Embryonic facial prominence (tissue), 1 donor: ENCODE results near the gene DLG2.

Experiments
- DNase-seq: peaks from one replicate; pipeline ENCODE4 v3.0.0-alpha.2; 2016; ENCODE audit errors: extremely low spot score

Gene DLG2

DNA sequence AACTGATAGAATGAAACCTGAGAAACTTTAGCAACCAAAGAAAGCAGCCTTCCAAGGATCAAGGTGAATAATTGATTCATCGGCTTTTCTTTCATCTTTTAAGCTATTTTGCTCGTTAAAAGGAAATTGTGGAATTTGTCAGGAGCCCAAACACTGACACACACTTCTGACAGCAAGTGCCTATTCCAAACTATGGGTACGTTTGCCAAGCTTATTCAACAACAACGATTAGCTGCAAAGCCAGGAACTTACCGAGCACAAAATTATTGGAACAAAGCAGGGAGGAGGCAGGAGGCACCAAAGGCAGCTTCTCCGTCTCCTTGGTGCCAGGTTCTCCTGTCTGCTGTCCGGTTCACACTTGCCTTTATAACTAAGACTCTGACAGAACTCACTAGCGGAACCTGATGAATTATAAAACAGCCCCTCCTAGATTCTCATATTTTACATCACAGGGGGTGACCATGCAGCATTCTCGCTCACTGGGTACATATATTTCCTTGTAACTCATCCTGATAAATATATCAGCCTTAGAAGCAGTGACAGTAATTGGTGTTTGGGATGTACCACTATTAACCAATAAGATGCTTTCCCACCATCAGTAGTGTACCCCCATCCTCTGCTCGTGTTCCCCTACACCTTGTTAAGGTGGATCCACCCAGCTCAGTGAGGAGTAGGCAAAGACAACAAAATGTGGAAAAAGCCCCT is 1945.1 kb downstream of the DLG2 start:
- DNase-seq, result no peak

DNA sequence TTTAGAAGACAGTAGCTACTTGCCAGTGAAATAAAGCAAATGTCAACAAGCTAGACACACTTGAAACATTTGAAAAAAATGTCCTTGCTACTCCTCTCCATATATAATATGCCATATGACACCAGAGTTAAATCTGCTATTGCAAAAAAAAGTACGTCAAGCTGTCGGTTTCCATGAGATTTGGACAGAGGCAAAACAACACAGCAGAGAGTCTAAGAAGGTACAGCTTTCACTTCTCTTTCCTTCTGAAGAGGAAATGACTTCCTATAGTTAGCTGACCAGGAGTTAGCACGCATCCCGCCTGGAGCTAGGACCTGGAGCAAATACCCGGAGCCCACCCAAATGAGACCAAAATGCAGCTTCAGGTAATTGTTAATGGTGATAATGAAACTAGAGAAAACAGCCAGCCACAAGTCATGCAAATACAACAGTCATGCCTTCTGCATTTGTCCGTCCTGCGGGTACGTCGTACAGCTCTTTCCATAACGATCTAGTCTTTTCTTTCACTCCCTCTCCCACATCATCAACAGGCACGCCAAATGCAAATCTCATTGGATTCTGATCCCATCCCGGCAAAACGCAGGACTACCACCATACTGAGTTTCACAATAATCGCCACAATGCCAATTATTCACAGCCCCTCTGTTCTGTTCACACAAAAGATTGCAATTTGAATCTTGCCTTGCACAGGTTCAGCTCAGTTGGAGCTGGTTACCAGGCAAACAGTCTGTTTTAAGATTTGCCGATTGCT is 1945.9 kb downstream of the DLG2 start:
- DNase-seq, result no peak

DNA sequence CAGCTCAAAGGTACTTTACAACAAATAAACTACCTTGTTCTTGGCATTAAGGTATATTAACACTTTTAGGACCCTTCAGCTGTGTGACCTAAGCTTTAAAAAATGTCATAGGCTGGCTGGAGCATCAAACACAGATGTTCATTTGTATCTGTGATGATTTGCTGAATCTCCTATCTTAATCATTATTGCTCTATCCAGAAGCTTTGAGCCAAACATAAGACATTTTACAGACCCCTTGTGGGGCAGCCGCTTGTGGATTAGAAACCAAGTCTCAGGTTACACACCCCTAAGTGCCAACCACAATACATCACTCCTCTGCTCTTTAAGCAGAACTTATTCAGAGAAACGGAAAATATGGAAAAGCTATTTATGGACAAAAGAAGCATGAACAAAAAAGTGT is 1946.8 kb downstream of the DLG2 start:
- no peak for DNase-seq

DNA sequence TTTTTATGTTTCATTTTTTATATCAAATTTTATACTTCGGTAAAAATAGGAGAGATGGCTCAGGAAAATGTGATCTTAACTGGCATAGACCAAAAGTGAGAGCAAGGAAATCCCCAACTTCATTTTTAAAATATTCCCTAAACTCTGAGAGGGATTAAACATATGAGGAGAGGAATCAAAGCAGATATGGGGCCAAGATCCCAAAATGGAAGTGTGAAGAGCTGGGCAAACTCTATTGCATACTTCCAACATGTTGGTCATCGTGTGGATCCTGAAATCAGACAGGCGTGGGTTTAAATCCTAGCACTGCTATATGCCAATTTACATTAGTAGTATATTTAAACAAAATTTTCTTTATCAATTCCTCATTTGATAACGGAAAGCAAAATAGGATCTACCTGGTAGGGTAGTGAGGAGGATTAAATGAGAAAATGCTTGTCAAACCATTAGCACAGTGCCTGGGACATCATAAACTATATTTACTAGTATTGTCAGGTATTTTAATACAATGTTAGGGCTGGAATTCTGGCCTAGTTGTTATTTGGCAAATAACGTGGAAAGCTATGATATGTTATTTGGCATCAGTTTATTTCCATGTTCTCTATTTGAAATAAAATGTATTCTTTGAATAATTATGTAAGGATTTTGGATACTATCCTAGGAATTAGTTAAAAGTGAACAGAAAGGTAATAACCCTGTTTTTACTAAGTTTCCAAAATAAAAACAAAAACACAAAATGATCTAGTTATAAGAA is 1948.1 kb downstream of the DLG2 start:
- DNase-seq, result no peak

DNA sequence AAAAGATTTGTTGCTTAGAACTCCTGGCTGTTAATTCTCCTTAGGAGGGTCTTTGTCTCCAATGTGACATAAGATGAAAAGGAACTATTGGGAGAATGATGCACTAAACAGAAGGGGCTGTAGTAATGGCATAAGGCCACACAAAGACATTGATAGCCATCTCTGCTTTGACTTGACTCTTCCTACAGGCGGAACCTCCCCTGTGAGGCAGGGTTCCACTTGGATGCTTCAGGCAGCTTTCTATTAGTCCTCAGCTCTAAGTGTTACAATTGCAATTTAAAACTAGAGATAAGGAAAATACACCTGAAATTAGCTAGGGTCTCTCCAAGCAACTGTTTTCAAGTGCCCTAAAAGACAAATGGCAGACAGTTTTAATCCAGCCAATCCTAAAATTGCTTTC is 1949.4 kb downstream of the DLG2 start:
- no peak for DNase-seq

DNA sequence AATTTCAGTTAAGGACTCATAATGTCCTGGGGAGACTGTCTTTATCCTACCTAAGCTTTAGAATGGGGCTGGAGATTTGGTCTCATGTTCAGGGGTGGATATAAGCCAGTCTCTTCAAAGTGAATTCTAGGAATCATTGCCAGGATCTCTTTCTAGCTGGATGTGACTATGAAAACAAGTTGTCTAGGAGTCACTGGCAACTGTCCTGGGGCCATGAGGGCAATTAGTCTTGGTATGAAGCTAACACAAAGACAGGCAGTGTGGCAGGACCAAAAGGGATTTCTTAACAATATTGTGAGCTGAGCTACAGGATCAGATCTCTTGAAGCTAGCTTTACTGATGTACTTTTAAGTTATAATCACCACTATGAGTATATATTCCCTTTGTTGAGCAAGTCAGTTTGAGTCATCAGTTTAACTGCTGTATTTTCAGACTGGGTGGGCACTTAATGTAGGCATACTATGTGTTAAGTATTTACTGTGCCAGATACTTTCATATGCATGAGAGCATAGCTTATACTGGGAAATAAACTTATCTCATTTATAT is 1951.0 kb downstream of the DLG2 start:
- no peak for DNase-seq

DNA sequence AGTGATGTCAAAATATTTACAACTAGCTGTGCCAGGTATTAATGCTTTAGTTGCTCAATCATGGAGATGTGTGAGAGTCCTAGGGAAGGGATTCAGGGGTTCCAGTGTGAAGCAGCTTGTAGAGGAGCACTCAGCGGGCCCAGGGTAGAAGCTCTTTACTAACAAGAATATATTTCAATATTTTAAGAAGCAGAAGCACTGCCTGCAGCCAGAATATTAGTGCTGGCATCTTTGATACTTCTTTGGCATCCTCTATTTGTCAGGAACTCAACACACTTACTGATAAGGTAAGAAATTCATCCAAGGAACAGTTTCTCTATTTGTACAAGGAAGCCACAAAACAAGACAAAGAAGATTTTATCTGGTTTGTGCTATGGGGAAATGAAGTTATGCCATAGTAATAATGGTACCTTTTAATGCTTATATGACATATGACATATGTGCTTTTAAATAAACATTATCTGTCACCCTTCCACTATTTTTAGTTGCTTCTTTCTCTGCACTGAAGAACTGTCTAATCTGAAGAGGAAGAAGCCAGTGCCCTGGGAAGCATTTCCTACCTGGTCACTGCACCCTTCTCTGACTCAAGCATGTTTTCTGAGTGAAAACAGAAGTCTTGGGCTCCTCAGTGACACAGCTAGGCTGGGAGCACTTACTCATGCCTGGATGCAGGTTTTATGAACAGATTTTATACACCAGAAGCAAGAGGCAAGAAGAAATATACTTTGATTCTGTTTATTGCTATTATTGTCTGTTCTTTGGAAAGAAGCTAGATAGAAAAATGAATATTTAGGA is 1952.8 kb downstream of the DLG2 start:
- no peak for DNase-seq

DNA sequence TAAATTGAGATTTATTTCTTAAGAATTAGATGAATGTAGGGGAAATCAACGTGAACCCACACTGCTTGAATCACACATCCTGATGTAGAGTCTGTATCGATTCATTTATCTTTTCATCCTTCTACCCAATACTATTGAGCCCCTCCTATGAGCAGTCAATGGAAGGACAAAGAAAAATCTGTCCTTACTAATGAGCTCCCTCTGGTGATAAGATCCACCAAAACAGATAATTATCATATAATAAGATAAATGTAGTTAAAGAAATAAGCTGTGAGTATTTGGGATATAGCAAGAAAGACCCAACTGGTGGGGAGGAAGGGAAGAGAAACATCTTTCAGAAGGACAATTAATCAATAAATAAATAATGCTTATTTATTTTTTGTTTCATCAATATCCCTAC is 1955.9 kb downstream of the DLG2 start:
- no peak for DNase-seq

DNA sequence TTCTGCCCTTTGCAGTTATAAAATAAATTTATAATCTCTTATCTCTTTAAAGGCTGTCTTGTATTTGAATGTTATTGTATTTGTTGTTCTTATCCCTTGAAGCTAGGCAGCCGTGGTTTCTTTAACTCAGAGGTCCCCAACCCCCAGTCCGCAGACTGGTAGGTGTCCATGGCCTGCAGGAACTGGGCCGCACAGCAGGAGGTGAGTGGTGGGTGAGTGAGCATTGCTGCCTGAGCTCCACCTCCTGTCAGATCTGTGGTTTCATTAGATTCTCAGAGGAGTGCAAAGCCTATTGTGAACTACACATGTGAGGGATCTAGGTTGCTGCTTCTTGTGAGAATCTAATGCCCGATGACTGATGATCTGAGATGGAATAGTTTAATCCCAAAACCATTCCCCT is 1961.0 kb downstream of the DLG2 start:
- no peak for DNase-seq

DNA sequence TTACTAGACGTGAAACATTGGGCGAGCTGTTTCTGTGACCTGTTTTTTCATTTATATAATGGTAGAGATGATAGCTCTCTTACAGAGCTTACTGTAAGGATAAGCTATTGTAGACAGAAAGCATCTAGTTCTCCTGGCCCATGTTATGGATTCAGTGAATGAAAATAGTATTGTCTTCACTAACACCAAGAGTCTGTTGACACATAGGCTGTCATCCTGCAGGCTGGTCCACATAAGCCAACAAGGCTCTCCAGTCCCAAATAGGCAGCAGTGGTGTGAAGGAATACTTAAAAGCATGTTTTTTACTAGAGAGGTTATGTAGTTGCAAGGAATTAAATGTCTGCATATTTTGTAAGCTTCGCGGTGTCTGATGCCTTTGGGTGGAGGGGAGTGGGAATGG is 1963.2 kb downstream of the DLG2 start:
- DNase-seq, result no peak

DNA sequence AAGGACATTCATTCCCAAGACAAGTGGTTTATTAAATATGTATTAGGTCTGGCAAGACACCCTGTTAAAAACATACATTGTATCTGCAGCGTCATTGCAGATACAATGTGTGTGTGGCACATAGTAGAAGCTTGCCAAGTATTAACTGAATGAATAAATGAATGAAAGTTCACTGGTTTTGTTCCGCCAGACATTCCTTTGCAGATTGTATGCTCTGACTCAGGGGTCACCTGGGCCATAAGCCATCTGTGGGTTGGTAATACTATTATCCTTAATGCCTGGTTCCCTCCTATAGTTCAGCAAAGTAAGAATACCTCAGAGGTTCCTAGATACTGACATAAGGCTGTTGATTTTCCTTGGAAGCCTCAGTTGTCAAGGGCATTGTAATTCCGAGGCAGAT is 1963.7 kb downstream of the DLG2 start:
- DNase-seq, result no peak

DNA sequence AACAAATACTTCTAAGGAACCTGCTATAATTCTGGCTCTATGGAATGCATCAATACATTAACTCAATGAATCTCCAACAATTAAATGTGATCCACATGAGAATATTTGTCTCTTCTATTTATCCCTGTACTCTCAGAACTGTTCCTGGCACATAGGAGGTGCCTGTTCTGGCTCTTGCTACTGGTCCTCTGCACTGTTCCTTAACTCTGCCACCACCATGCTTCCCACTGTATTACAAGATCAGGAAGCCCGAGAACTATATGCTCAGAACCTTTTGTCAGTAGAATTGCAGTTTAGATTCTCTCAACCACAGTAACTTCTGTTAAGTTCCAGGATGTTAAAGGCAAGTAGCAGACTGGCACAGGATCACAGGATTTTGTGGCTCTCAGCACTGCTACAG is 1964.7 kb downstream of the DLG2 start:
- no peak for DNase-seq

DNA sequence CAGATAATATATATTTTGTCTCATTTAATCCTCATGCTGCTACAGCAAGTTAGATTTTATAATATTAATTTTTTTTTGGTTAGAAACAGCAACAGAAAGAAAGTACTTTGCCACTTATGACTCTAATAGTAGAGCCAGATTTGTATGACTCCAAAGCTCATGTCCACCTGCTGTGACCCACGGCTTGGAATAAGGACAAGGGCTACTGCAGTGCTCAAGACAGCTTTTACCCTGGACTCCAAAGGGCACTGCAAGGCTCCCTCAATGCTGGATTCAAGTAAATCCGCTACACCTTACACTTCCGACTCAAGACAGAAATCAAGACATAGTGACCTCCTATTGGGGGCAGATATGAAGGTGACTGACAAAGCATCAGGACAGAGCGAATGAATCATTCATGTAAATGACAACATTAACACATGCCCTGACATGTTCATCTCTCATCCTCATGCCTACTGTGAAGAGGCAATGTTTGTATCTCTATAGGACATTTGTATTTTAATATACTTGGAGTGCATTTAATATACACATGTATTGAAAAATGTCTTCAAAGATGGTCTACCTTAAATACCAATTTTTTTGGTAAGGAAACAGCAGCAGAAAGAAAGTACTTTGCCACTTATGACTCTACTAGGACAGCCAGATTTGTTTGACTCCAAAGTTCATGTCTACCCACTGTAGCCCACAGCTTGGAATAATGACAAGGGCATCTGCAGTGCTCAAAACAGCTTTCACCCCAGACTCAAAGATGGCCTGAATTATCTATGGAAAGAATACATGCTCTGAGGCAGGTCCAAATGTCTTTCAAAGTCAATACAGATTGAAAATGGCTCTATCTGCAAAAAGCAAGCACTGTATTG is 1965.4 kb downstream of the DLG2 start:
- no peak for DNase-seq

DNA sequence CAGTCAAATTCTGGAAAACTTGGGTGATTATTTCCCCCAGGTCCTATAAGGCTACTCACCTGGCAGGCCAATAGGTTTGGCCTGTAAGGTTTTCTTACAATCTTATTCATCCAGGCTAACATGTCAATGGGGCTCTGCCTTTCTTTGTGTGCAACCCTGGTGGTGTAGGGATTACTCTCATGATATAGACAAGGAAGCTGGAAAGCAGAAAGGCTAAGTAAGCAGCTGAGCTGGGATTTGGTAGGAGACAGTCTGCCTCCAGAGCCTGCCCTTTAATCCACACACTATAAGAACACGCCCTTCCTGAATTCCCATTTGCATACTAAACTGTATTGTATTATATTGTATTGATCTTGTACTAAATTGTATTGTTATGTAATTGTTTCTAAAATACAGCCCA is 1967.7 kb downstream of the DLG2 start:
- DNase-seq, result no peak

DNA sequence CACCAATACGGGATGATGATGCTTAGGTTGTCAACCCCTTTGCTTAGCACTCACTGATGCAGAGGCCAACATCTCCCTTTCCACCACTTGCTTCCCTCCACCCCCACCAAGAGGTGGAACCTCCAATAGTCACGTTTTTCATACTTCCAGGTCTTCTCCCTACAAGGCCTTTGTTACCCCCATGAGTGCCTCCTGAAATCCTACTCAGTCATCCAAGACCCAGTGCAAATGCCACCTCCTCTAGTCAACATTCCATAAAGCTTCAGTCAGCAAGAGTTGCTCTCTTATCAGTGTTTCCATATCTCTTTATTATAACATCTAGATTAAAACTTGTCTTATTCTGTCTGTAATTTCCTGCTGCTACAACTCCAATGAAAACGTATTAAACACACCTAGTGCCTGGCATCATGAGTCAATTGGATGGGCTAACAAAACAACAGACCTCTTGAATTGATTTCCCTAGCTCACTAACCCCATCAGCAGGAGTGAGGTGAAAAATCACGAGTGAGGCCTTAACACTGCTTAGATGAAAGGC is 1970.3 kb downstream of the DLG2 start:
- DNase-seq, result no peak

DNA sequence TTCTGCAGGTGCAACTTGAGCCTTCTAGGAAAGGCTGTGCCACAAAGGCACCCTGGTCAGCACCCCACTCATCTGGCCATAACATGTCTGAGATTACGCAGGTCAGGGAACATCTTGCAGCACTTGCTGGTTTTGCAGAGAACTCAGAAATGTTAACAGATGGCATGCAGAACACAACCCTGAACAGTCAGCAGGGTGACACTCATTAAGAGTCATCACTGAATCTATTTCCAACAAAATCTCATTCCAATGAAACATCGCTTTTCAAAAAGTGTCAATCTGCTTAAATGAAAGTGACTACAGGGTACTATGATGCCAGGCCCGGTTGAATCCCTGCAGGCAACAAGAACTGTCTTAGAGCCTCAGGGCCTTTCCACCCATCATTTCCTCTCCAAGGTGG is 1971.2 kb downstream of the DLG2 start:
- no peak for DNase-seq

DNA sequence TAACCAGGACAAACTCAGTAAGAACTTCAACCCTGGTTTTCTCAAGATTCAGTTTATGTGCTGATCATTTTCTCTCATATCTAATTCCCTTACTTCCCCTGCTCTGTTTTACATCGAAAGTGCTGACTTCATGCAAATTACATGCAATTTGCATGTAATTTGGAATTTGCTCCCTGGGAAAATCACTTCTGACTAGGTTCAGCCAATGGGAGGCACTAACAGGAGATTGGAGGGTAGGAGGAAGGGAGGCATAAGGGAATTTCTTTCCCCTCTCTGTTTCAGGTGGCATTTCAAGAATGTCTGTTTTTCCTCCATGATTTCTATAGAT is 1977.7 kb downstream of the DLG2 start:
- no peak for DNase-seq

DNA sequence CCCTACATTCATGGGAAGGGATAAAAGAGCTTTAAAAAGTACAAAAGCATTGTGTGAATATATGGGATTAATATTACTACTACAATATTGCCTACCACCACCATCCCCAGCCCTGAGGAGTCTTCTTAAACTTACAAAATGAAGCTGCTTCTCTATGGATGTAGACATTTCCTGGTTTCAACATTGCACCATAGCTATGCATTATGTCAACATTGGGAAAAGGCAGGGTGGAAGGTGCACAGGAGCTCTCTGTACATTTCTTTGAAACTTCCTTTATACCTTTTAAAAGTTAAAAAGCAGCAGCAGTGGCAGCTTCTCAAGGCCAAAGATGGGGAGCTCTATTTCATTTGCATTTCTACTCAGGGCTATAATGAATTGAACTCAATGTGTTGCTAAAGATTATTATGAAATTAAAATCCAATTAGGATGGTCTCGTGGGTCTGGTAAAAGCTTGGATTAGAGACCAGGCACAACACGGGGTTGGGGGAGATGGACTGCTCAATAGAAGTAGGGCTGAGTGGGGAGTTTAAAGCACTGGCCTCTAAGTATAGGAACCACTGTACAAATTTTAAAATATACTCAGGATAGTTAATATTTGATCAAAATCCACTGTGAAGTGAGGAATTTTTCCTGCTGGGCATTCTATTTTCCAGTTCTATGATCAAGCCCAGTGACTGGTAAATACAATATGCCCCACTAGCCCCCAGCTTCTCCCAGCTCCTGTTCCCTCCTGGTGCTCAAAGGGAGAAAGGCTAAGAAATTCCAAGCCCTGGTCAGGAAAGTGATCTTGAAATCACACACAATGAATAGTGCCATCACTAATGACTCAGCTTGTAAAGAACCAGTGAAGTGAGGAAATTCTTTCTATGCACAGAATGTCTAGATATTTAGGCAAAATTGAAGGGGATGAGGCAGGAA is 1978.3 kb downstream of the DLG2 start:
- DNase-seq, result no peak

DNA sequence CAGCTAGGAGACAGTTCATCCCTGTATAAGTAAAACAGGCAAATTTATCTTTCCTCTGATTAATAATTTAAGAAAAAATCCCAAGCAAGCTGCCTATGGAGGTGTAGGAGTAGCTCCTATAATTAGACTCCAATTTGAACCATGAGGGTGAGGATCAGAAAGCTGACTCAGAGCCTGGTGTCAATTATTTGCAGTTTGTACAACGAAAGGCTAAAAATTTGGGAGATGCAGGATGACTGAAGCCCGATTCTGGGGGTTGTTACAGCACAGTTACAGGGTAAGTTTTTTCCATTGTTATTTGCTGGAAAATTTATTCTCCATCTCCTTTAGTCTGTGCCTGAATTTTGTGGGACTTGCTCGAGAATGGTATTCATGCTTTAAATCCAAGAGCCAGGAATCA is 1981.6 kb downstream of the DLG2 start:
- no peak for DNase-seq

DNA sequence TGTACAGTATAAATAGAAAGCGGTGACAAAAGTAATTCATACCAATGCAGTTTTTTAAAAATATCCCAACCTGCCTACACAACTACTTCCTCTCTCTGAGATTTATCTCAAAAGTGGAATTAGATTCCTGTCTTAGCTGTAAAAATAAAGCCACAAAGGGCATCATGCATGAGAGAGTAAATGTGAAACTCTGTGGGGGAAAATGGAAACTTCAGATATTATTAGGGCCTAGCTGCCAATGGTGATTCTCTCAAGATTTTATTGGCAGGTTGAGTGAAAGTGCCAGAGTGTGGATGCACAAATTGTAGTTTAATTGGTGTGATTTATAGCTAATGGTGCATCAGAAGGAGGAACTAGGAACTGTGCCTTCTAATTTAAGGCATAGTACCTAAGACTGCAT is 1984.0 kb downstream of the DLG2 start:
- no peak for DNase-seq
